Non-pigmented ciliary epithelial cell (primary cell): ENCODE results near the gene STK40.

Source experiments
- DNase-seq: peaks from one replicate; pipeline ENCODE4 v3.0.0-alpha.2; 2010; ENCODE audit warnings: low read depth

The STK40 gene

DNA sequence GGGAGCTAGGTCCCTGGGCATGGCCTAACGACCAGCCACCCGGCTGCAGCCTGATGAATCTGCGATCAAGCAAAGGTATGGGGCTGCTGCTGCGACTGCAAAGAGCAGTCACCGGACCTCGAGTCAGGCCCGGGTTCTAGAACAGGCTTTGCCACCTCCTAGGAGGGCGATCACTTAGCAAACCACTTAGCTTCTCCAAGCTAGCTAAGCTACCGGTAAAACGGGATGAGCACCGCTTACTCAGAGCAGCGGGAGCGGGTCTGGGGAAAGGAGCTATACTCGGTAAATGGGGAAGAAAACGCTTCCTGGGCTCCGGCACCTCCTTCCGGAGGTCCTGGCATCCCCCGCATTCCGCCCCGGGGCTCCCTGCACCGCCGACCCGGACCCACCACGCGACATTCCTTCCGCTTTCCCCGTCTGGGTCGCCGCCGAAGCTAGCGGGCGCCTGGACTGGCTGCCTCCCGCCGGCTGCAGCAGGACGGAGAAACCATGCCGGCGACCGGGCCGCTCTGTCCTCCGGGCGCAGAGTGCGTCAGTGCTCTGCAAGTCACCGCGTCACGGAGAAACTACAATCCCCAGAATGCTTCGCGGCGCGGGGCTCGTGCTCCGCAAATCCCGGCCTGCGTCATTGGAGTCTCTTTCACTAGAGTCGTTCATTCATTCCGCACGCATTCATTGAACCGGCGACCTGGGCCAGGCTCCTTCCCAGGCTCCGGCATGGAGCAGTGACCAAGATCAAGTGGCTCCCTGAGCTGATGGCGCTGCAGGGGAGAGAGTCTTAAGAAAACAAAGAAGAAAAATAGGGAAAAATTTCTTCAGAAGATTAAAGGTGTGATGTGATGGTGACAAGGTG, 11.9 kb upstream of the STK40 start, which contains the start of gene LSM10:
Gene LSM10, minus strand, starts transcription at position 531 of the 853 bp plus-strand sequence. CDS start 3,779 bp downstream, outside the sequence.
- no peak for DNase-seq

DNA sequence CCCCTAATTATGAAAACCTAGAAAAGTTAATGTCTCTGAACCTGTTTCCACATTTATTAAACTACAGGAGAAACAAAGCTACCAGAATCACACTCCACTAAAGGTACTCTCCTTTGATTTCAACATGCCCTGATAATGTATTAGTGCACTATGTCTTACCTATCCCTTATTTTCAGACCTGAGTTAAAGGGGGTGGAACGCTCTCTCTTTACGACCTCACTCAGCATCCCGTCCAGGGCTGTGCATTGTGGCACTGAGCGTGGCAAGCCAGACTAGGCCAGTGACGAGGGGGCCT, 11.3 kb upstream of the STK40 start:
- no peak for DNase-seq

DNA sequence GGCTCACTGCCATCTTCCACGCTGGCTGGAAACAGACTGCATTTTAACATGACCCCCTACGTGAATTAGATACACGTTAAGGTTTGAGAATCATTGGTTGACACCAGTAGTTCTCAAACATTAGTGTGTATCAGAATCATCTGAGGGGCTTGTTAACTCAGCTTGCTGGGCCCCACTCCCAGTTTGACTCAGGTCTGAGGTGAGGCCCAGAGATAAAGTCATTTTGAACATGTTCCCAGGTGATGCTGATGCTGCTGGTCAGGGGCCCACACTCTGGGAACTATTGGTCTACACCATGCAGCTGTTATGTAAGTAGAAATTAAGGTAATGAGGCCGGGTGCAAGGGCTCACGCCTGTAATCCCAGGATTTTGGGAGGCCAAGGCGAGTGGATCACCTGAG, 10.6 kb upstream of the STK40 start:
- no peak for DNase-seq

DNA sequence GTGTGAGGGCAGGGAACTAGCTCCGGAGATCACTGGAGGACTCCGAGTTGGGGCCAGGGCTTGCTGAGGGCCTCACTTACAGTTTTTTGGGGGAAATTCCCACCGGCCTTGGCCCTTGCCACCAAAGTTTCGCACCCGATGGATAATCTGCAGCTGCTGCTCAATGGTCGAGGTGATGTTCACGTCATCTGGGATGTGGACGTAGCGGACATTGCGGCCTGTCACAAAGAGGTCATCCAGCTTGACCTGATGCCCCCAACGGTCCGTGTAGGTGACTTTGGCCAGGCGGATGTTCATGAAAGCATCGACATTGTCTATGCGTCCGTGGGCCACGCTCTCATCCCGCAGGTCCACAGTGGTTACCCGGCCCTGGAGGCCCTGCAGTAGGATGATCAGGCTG, 8.0 kb upstream of the STK40 start:
- DNase-seq, result no peak

DNA sequence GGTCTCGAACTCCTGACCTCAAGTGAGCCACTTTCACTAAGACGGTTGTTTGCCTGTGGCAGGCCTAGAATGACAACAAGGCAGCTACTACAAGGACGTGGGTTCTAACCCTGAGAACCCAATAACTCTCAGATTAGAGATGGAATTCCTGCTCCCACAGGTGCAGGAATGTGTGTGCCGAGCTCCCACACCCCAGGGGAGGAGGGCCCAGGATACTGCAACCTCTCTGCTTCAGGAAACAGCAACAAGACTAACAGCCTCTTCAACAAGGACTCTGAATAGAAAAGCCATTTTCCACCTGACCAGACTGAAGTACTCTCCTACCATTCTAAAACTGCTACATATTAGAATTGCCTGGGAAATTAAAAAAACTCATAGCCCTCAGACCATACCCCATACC, 7.1 kb upstream of the STK40 start:
- no peak for DNase-seq

DNA sequence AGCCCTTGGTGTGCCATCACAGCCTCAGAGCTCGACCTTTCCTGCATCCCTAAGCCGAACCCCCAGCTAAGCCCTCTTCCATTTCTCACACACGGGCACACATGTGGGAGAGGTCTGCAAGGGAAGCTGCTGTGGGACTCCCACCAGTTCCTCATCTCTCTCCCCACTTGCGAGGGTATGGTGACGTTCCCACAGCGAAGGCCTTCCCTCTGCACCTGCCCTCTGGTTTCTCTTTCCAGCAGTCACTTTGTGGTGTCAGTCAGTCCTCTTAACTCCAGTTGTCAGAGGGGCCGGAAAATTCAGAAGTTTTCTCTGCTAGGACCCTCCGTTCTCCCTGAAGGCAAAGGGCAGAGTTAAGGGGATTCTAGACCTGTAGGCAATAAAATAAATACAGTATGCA, 5.5 kb upstream of the STK40 start:
- no peak for DNase-seq

DNA sequence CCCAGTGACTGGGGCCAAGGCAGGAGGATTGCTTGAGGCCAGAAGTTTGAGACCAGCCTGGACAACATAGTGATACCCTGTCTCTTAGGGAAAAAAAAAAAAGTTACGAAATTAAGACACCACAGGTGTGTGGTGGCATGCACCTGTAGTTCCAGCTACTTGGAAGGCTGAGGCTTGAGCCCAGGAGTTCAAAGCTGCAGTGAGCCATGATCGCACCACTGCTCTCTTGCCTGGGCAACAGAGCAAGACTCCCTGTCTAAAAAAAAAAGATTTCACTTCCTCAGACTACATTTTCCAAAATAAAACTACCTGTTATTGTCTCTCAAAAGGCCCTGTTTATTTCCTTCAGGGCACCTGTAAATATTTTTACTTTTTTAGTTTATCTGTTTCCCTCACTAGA, 4.7 kb upstream of the STK40 start:
- no peak for DNase-seq

DNA sequence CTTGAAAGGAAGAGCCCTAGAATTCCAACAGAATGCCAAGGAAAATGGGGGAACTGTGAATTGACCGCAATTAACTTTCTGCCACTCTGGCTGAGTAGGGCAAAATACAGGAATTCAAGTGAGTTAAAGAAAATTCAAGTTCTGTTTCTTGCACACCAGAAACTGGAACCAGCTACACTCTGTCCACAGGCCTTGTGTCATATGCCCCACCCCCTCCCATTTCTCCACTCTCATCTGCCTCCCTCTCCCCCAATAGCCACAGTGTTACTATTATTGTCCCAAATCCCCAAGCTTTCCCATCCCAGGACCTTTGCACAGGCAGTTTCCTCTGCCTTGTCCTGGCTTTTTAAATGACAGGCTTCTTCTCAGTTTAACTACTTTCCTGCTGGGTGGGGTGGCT, 4.3 kb upstream of the STK40 start:
- DNase-seq, result no peak

DNA sequence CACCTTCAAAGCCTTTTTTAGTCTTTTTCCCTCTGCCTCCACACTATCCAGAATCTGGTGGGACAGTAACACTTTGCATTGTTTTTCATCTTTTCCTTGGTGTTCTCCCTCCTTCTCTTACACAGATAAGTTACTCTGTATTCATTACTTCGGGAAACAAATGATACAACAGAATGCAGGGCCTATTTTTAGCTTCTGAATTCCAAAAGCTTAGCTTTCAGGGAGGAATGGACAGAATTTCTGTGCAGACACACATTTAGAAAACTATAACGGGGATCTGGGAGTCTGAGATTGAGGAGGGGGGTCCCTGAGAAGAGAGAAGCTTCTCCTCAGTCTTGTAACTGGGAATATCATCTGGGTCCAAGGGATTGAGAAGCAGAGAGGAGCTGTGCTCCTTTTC, 3.5 kb upstream of the STK40 start:
- no peak for DNase-seq

DNA sequence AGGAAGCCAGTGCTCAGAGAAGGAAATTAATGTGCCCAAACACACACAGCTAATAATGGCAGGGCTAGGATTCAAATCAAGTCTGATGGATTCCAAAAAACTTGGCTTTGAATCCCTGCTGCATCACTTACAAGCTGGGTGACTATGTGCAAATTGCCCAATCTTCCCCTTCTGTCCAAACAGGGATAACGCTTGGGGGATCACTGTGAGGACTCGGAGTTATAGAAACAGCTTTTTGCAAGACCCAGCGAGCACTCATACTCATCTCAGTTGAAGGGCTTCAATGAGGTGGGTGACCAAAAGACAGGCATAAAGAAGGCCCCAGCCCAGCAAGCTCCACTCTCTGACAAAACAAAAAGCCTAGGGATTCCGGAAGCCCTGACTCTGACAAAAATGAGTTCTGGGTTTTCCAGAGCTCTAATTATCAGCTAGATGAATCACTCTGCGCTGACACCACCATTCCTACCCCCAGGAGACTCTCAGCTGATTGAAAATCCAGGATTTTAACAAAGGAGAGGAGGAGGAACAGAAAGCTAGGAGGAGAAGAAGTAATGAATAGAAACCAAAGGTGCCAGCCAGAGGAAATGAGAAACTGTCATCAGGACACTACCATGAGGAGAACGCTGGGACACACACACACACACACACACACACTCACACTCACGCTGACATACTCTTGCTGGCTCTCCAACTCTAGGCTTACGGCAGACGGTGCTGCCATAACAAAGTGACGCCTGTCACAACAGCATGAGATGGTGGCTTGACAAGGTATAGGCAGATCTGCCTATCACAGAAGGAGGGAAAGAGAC, 1.6 kb upstream of the STK40 start:
- DNase-seq, result no peak

DNA sequence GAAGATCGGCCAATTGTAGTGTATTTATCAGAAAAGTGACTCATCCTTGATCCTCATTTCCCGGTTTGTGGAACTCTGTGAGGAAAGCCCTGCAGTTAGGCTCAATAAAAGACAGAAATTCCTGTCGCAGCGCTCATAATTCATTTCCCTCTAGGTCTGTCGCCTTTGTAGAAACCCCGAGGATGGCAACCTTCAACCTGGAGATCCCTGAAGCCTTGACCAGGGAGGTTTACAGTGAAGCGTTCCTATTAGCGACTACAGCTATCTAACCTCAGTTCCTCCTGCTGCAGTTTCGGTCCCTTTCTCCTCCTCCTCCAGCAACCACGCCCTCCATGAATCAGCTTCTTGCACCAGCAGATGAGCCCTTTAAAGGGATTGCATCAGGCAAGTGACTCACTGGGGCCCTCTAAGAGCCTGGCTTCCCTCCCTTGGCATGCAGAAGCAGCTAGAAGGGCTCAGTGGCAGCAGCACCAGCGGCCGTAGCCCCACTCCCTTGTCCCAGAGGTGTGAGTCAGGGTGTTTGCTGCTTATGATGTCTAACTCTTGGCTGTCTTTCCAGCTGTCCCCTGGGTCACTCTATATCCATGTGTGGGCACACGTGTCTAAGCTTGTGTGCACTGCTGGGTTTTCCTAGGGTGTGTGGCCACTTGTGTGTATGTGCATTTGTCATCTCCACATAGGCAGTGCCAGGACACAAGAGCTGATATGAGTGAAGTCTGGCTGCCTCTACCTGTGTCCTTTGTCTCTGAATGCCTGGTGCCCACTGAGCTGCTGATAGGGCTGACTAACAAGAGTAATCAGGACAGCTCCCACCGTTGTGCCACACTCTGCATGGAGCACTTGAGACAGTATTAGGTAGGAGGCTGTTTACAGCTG, 779 bp upstream of the STK40 start:
- DNase-seq, result peak; percentile 98

DNA sequence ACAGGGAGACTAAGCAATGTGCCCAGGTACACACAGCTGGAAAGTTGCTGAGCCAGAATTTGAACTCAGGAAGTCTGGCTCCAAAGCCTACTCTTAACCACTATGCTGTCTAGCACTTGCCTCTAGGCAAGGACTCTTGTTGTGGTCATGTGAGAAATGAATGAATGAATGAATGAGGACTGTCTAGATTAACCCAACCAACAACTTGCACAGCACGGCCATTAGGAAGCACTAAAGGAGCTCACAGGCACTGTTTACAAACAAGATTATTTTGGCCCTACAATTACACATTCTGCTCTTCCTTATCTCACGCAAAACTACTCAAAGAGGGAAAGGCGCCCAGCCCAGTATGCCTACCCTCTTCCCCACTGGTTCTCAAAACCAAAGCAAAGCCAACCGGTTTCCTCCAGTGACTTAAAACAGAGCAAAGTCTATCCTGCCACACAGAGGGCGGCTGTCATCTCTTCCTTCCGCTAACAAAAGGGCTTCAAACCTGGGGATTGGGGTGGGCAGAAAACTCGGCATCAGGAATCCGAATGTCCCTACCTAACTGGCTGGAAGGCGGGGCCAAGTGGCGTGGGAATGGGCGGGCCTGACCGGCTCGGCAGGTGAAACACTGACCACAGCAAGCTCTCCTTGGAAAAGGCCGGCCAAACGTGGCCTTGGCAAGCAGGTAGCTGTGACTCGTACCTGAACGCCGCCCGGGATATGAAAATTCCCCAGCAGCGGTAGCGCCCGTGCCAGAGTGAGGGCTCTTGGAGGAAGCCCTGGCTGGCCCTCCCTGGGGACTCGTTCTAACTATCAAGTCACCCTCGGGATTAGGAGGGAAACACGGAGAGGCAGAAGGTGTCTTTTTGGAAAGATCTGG, 948 bp downstream of the STK40 start:
- DNase-seq, result no peak

DNA sequence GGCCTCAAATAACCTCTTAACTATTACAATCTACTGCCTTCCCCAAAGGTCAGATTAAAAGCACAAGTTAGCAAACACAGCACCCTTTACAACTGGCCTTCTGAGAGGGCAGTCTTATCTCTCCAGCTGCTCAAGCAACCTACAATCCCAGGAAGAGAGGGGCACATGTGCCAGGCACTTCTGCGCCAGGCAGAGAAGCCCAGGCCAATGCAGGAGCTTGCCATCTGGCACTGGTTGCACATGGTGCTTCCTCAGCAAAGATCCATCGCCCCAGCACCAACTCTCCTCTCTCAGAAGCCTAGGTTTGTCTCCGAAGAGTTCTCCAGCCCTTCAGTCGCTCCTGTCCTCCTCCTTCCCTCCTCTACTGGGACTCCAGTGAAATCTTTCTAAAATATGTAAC, 2.5 kb downstream of the STK40 start:
- no peak for DNase-seq

DNA sequence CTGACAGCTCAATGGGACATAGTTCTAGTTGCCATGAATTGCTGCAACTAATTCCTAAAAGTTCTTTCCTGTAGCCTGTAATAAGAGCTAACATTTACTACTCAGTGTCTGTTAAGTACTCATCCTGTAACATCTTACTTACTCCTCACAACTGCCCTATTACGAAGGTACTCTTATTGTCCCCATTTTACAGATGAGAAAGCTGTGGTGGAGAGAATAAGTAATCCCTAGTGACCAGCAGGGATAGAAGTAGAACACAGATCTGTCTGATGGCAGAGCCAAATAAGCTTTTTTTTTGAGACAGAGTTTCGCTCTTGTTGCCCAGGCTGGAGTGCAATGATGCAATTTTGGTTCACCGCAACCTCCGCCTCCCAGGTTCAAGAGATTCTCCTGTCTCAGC, 3.1 kb downstream of the STK40 start:
- DNase-seq, result no peak

DNA sequence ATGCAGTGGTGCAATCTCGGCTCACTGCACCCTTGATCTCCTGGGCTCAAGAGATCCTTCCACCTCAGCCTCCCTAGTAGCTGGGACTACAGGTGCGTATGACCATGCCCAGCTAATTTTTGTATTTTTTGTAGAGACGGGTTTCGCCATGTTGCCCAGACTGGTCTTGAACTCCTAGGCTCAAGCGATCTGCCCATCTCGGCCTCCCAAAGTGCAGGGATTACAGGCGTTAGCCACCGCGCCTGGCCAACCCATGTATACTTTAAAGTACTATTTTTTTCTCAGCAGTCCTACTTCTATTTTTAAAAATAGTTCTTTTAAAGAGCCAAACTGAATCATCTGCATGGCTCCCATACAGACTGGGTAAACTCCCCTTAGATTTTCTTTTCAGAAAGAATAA, 3.5 kb downstream of the STK40 start:
- no peak for DNase-seq

DNA sequence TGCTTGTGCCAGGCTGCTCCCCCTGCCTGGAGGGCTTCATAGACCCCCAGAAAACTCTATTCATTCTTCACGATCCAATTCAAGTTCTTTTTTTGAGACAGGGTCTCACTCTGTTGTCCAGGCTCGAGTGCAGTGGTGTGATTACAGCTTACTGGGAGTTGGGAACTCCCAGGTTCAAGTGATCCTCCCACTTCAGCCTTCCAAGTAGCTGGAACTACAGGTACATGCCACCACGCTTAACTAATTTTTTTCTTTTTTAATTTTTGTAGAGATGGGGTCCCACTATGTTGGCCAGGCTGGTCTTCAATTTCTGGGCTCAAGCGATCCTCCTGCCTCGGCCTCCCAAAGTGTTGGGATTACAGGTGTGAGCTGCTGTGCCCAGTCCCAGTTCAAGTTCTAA, 4.3 kb downstream of the STK40 start:
- no peak for DNase-seq

DNA sequence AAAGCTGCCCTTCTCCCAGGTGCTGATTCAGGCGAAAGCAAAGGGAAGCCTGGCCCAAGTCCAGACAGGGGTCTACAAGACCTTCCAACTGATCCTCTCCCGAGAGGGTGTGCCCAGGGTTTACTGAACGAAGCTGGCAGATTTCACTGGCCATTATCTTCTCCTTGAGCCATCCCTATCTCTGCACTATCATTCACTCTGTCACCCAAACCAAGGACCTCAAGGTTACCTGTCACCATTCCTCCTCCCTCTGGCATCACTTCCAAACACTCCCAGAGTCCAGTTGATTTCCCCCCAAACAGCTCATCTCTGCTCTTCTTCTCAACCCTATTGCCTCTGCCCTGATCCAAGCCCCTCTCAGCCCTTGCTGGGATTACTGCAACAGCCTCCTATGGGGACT, 4.9 kb downstream of the STK40 start:
- no peak for DNase-seq

DNA sequence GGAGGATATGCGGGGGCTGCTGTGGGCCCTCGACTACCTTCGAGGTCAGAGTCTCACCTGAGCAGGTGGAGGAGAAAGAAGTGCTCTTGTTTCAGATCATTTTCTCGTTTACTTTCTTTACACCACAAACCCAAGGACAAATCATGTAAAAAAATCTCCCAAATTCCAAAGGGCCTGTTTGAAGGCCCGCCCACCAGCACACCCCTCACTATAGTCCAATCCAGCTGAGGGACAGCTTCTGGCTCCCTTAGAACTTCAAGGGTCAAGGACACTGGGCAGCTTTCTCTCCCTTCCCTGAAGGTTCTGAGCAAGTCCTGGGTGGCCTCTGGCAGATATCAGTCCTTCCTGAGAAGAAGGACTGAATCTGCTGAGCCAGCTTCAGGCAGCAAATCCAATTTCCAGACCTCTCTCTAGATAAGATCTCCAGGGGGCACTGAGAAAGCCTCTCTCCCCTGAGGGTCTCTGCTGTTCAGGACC, 5.5 kb downstream of the STK40 start:
- no peak for DNase-seq

DNA sequence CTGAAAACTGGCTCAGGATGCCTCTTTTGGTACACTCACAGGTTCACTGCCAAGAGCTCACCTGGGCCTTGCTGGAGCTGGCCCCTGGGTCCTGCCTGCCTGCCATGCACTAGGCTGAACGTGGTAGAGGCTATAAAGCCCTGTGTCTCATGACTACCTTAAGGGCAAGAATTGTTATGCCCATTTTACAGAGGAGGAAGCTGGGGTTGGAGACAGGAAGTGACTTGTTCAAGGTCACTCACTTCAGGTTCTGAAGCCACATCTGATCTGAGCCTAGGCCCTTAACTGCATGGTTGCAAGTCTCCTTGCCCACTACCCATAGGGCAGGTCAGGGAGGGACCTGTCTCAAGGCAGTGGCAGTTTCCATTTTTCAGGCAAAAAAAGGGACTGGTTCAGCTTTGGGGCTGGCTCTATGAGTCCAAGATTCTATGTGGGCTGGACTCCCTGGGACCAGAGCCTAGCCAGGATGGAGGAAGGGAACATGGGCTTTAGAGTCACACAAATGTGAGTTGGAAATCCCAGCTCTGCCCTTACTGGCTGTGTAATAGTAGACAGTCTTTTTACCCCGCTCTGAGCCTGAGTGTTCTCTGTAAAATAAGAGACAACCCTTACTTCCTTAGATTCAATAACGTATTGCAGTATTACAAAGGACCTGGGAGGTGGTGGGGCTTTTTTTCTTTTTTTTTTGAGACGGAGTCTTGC, 7.8 kb downstream of the STK40 start:
- DNase-seq, result no peak

DNA sequence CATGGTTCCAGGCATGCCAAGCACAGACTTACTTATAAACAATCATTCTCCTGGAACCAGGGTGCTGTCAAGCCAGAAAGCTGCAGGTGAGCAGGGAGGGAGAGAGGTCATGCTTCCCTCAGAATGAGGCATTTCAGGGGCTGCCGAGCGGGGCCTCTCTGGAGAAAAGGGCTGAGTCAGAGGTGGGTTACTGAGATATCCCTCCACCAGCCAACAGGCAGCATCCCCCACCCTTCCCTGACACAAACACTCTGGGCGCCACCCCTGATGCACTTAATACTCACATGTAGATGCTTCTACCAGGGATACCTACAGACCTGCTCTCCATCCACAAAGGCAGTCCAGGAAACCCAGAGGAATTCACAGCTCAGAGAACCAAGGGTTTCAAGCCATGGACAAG, 13.1 kb downstream of the STK40 start:
- no peak for DNase-seq
